NCI-H2081 (cell line): ENCODE results near the gene LDLRAD3.
A peak's percentile ranks its signal among the peaks of the same experiment; 100 is the strongest.
"Not testable (repeated sequence)": the region's sequence is repeated elsewhere in the genome, so short reads cannot be mapped to it uniquely, and the experiment has no call there.

Experiments used
- DNase-seq, 2 experiments: peaks; one replicate each; lab custom pipeline; 2025; lab: John Stamatoyannopoulos, UW

Gene LDLRAD3

GRCh38 chr11:36162883-36163434, 219.1 kb downstream of the LDLRAD3 start:
- peak; percentile 29 to 47 for DNase-seq

GRCh38 chr11:36164506-36165250, 220.8 kb downstream of the LDLRAD3 start:
- no peak for DNase-seq

- peak; percentile 14 to 23 for DNase-seq
Measured at GRCh38 chr11:36165621-36166397, 221.9 kb downstream of the LDLRAD3 start.

GRCh38 chr11:36167073-36167472, 223.2 kb downstream of the LDLRAD3 start:
- DNase-seq: no peak

GRCh38 chr11:36167729-36168128, 223.9 kb downstream of the LDLRAD3 start:
- no peak for DNase-seq

- no peak for DNase-seq
Measured at GRCh38 chr11:36177836-36178235, 234.0 kb downstream of the LDLRAD3 start.

- peak; percentile 58 to 87 for DNase-seq
Measured at GRCh38 chr11:36186340-36187175, 242.7 kb downstream of the LDLRAD3 start.

- DNase-seq: no peak
Measured at GRCh38 chr11:36187622-36188021, 243.8 kb downstream of the LDLRAD3 start.

- not testable (repeated sequence) for DNase-seq
Measured at GRCh38 chr11:36189735-36190134, 245.9 kb downstream of the LDLRAD3 start.

- no peak for DNase-seq
Measured at GRCh38 chr11:36191941-36192340, 248.1 kb downstream of the LDLRAD3 start.

GRCh38 chr11:36192425-36193289, 248.8 kb downstream of the LDLRAD3 start:
- no peak for DNase-seq

- no peak for DNase-seq
Measured at GRCh38 chr11:36193290-36193619, 249.4 kb downstream of the LDLRAD3 start.

GRCh38 chr11:36193721-36194120, 249.9 kb downstream of the LDLRAD3 start:
- no peak for DNase-seq

GRCh38 chr11:36195496-36196354, 251.9 kb downstream of the LDLRAD3 start:
- no peak for DNase-seq

GRCh38 chr11:36196411-36196998, 252.6 kb downstream of the LDLRAD3 start:
- no peak for DNase-seq

- no peak for DNase-seq
Measured at GRCh38 chr11:36201411-36201810, 257.5 kb downstream of the LDLRAD3 start.

GRCh38 chr11:36205536-36205935, 261.7 kb downstream of the LDLRAD3 start:
- peak in 1 of 2 experiments; percentile 43 for DNase-seq

GRCh38 chr11:36210529-36210928, 266.7 kb downstream of the LDLRAD3 start:
- no peak for DNase-seq

- DNase-seq: no peak
Measured at GRCh38 chr11:36211761-36212430, 268.0 kb downstream of the LDLRAD3 start.
